GM03348 (cell line): Measurements from ENCODE around the gene POLR2J.
A peak's percentile ranks its signal among the peaks of the same experiment; 100 is the strongest.

Source experiments
- DNase-seq: peaks from one replicate; pipeline ENCODE4 v3.0.0; 2012; ENCODE audit warnings: low spot score

POLR2J gene

DNA sequence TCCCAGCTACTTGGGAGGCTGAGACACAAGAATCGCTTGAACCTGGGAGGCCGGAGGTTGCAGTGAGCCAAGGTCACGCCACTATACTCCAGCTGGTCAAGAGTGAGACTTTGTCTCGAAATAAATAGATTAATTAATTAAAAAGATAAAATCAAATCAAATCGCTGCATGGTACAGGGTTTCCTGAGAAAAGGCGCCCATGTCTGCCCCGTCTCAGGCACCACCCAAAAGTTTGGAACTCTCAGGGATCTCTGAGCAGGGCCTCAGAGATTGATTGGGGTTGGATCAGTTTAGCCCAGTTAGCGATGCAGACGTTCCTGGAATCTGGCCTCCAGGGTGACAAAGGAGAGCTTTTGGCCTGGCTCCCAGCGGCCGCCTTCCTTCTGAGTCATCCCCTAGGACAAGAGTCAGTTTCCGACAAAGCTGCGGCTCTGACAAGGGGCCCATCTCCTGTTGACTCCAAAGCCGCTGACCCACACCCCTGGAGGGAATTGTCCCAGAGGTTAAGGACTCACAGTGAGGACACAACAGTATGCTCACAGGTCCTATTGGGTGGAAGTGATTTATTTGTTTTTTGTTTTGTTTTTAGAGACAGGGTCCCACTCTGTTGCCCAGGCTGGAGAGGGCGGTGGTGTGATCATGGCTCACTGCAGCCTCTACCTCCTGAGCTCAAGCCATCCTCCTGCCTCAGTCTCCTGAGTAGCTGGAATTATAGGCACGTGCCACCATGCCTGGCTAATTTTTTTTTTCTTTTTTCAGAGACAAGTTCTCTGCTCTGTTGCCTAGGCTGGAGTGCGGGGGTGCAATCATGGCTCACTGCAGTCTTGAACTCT, 38.5 kb downstream of the POLR2J start:
- DNase-seq = peak; percentile 76

DNA sequence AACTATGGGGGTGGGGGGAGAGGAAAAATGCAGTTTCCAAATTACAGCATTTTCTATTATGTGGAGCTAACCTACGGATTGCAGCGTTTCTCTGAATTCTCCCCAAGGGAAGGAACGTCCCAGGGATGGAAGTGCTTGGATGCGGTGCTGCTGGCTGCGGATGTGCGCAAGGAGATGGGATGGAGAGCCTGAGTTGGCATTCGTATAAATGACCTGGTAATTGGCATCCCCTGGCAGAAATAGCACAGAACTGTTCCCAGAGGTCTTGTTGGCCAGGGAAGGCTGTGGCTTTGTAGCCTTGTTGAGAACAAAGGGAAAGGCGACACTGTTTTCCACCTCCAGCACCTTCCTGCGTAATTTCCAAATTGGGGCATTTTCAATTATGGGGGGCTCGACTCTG, 42.6 kb downstream of the POLR2J start:
- DNase-seq = no peak

GRCh38 chr7:102434039-102434486, 44.7 kb downstream of the POLR2J start:
- DNase-seq = no peak

DNA sequence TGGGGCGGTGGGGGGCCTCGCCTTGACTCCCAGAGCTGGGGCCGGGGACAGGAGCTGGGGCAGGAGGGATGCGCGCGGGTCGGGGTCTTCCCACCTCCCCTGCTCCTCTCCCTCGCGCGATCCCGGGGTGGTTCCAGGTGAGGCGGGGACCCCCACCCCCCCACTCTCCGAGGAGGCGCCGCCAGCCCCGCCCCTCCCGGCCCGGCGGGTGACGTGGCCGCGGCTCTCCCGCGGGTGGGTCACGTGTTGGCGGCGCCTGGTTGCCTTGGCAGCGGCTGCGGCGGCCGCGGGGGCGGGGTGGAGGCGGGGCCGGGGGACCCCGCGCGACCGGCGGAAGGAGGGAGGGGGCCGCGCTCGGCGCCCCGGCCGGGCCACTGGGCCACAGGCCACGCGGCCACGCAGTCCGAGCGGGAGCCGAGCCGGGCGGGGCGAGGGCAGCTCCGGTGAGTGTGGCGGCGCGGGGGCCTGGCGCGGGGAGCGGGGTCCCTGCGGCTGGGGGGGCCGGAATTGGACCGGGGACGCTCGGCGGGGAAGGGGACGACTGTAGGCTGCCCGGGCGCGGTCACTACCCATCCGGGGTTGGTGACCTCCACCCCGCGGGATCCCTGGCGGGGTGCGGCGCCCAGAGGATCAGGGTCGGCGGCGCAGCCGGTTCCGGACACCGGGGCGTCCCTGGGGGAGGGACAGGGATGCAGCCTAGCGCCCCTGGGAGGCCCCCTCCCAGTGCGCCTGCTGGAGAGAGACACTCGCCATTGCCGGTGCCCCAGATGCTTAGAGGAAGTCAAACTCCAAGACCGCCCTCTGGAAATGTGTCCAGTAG, 45.3 kb downstream of the POLR2J start, which contains the start of gene ORAI2:
TSS of gene ORAI2 (plus strand) at position 357 of the 820 bp plus-strand sequence. CDS start 5,382 bp downstream, outside the sequence.
- peak; percentile 97 for DNase-seq

DNA sequence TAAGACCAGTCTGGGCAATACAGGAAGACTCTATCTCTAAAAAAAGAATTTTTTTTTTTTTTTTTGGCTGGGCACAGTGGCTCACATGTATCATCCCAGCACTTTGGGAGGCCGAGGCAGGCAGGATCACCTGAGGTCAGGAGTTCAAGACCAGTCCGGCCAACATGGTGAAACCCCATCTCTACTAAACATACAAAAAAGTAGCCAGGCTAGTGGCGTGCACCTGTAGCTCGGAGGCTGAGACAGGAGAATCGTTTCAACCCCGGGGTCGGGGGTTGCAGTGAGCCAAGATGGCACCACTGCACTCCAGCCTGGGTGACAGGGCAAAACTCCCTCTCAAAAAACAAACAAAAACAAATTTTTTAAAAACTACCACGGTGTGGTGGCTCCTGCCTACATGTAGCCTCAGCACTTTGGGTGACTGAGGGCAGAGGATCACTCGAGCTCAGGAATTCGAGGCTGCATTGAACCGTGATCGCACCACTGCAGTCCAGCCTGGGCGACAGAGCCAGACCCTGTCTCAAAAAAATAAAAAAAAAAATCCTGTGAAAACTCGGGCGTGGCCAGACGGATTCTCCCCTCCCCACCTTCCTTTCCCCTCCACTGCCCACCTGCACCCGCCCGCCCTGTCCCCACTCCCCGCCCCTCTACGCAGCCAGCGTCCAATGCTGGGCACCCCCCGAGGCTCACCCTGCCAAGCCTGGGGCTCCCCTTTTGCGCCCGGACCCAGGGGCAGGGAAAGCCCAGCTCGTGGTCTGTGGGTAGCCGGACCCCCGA, 46.1 kb downstream of the POLR2J start:
- peak; percentile 45 for DNase-seq

GRCh38 chr7:102431617-102432298, 47.0 kb downstream of the POLR2J start:
- DNase-seq = no peak

GRCh38 chr7:102429141-102429899, 49.4 kb downstream of the POLR2J start:
- no peak for DNase-seq

DNA sequence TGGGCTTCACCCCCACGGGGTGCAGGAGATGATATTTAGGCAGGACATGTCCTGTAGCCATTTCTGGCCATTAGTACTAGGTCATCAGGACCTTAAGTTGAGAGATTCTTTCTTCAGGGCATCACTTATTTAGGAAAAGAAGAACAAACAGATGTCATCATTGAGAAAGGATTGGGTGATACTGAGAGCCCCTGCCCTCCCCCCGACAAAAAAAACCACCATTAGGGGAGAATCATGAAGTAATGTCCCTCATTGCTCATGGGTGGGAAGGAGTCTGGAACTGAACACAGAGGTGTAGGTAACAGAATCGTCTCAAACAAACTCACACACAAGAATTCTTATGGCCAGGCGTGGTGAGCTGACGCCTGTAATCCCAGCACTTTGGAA, 51.7 kb downstream of the POLR2J start:
- no peak for DNase-seq

DNA sequence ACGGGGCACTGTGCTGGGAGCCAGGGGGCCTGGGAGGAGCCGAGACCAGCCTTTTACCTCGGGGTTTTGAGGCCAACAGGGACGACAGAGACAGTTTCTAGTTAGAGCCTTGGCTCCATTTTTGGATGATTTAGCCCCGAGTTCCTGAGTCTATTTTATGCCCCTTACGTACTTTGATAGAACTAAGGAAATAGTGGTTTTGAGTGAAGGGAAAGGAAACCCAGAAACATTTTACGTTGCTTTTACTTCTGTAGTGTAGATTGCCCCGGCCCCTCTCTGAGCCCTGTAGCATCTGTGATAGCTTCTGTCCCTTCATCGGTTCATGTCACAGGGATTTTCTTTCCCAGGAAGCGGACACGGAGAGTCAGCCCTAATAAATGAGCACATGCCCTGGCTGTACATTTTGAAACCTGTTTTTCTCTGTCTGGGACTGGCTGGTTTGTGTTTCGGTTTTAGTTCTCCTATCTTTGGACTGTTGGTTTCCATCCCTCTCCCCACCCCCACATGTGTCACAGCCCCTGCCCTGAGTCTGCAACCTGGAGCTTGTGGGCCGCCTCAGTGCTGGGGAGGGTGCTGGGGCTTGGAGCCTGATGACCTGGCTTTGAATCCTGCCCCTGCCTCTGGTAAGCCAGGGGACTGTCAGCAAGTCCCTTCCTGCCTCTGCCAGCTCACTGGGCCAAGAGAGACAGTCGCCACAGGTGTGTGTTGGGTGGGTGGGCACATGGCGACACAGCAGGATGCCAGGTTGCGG, 52.3 kb downstream of the POLR2J start:
- no peak for DNase-seq

- no peak for DNase-seq
Observed at GRCh38 chr7:102425639-102426267, 53.0 kb downstream of the POLR2J start.

DNA sequence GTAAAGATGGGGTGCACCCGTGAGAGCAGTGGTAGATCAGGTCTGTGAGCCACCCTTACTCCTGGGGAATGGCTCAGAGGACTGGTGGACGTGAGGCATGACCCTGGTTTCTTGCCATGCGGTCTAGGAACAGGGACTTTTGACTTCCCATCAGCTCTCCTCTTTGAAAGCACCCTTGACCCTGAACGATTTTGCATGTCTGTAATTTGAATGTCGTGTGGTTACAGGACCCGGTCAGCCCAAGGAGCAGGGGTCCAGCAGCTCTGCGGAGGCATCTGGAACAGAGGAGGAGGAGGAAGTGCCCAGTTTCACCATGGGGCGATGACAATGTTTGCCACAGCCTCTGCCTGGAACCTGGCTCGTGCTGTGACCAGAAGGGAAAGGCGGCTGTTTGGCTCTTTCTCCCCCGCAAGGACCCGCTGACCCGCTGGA, 53.9 kb downstream of the POLR2J start:
- DNase-seq = no peak

GRCh38 chr7:102424129-102424551, 54.6 kb downstream of the POLR2J start:
- no peak for DNase-seq
